Endothelial cell of umbilical vein (primary cell): ENCODE results near the gene SNU13. TPM values are rescaled to one million over a fixed set of nuclear protein-coding genes. Genes with fewer than 3 reads are reported as not detected.

Source experiments
- BruUV-seq: library from RNA; stranded (reverse); fragments of 400-500 nt; replicated peaks from 2 replicates; lab custom pipeline; 2021; lab: Mats Ljungman, UMichigan
- CTCF ChIA-PET: fragments of 300-600, 350-600 bp; sonication (Branson Sonifier 250); formaldehyde crosslinking; loops from one replicate; lab custom pipeline; 2021; ENCODE audit warnings: antibody characterized with exemption, inconsistent platforms; lab: Charles Lee
- POLR2A ChIA-PET: fragments of 300-600, 350-600 bp; sonication (Branson Sonifier 250); formaldehyde crosslinking; loops from one replicate; lab custom pipeline; 2021; ENCODE audit warnings: antibody characterized with exemption, inconsistent platforms; lab: Charles Lee
- DNase-seq: peaks from one replicate; pipeline ENCODE4 v3.0.0-alpha.2; 2011; ENCODE audit warnings: low read depth, low spot score
- FAIRE-seq: peaks from 2 replicates; lab custom pipeline; 2011; peaks lifted over from hg19 to GRCh38; lab: Jason Lieb, UNC
- H2AFZ ChIP-seq: 2 replicates; pipeline ENCODE4 v1.6.0; 2012; ENCODE audit warnings: low read depth, low read length, control low read depth, inconsistent platforms
- H3K27ac ChIP-seq: 2 replicates; pipeline ENCODE4 v1.5.1; 2011; ENCODE audit warnings: low read depth, mild to moderate bottlenecking, control low read depth, low read length, moderate library complexity; ENCODE audit not compliant: insufficient read depth
- H3K27me3 ChIP-seq, 2 experiments: 2 replicates each; pipeline versions ENCODE4 v1.6.0 to v1.6.1; 2011; ENCODE audit warnings: low read length in 2 of 2, mixed read lengths in 1 of 2; ENCODE audit not compliant: control insufficient read depth in 2 of 2, insufficient read depth in 2 of 2
- H3K36me3 ChIP-seq, 2 experiments: 2 replicates in 1 of 2; 3 replicates in 1 of 2; pipeline ENCODE4 v1.5.1; 2011; ENCODE audit warnings: low read length in 2 of 2, mild to moderate bottlenecking in 1 of 2, moderate library complexity in 1 of 2; ENCODE audit not compliant: control insufficient read depth in 2 of 2, insufficient read depth in 2 of 2; ENCODE audit errors: extremely low read depth in 1 of 2
- H3K4me1 ChIP-seq: 3 replicates; pipeline ENCODE4 v1.5.1; 2011; ENCODE audit warnings: mild to moderate bottlenecking, low read length; ENCODE audit not compliant: control insufficient read depth, insufficient read depth; ENCODE audit errors: extremely low read depth
- H3K4me2 ChIP-seq: 2 replicates; pipeline ENCODE4 v1.6.1; 2011; ENCODE audit warnings: low read length, control low read depth, mixed read lengths; ENCODE audit not compliant: insufficient read depth
- H3K4me3 ChIP-seq, 3 experiments: fragments of 200-600 bp in 1 of 3; sonication (generic), shearing (Covaris generic) in 1 of 3; replicated peaks in 1 of 3; 2 replicates each; pipeline ENCODE4 v1.5.1; 2011 to 2016; ENCODE audit warnings: control low read depth in 3 of 3, low read length in 3 of 3, mild to moderate bottlenecking in 2 of 3, inconsistent platforms in 1 of 3, low read depth in 1 of 3, moderate library complexity in 1 of 3; ENCODE audit not compliant: insufficient read depth in 1 of 3
- H3K79me2 ChIP-seq: 2 replicates; pipeline ENCODE4 v1.6.0; 2012; ENCODE audit warnings: low read length, inconsistent platforms; ENCODE audit not compliant: control insufficient read depth, insufficient read depth
- H3K9ac ChIP-seq: replicated peaks from 2 replicates; pipeline ENCODE3; 2011; ENCODE audit warnings: low read length, control low read depth; ENCODE audit not compliant: insufficient read depth; ENCODE audit errors: extremely low read depth
- H3K9me1 ChIP-seq: replicated peaks from 3 replicates; pipeline ENCODE4 v1.6.0; 2011; ENCODE audit warnings: mild to moderate bottlenecking, low read length; ENCODE audit not compliant: control insufficient read depth, insufficient read depth; ENCODE audit errors: extremely low read depth
- H3K9me3 ChIP-seq: replicated peaks from 2 replicates; pipeline ENCODE4 v1.5.1; 2012; ENCODE audit warnings: low read length, inconsistent platforms; ENCODE audit not compliant: control insufficient read depth, insufficient read depth
- H4K20me1 ChIP-seq: replicated peaks from 2 replicates; pipeline ENCODE3; 2011; ENCODE audit warnings: mild to moderate bottlenecking, low read length; ENCODE audit not compliant: control insufficient read depth, insufficient read depth; ENCODE audit errors: extremely low read depth
- CTCF ChIP-seq, 2 donors: IDR thresholded peaks; 1 replicate in 1 of 2; 2 replicates in 1 of 2; pipeline ENCODE4 v1.5.1; 2011; ENCODE audit warnings: low read length in 2 of 2, mild to moderate bottlenecking in 2 of 2, moderate library complexity in 2 of 2, control low read depth in 1 of 2, inconsistent platforms in 1 of 2, low read depth in 1 of 2; ENCODE audit not compliant: insufficient read depth in 1 of 2; ENCODE audit errors: extremely low read depth in 1 of 2
- EZH2 ChIP-seq: IDR thresholded peaks from 2 replicates; pipeline ENCODE4 v1.6.1; 2012; ENCODE audit warnings: borderline replicate concordance, low read depth, mild to moderate bottlenecking, moderate library complexity, low read length, inconsistent platforms; ENCODE audit not compliant: severe bottlenecking
- FOS ChIP-seq: IDR thresholded peaks from 2 replicates; pipeline ENCODE4 v1.6.1; 2011; ENCODE audit warnings: mild to moderate bottlenecking, low read length, moderate library complexity, borderline replicate concordance; ENCODE audit not compliant: insufficient read depth
- GATA2 ChIP-seq: IDR thresholded peaks from 2 replicates; pipeline ENCODE4 v1.7.0; 2011; ENCODE audit warnings: low read depth, mild to moderate bottlenecking, moderate library complexity, mixed read lengths, low read length; ENCODE audit not compliant: insufficient read length, insufficient read depth
- JUN ChIP-seq: IDR thresholded peaks from 2 replicates; pipeline ENCODE4 v1.6.1; 2011; ENCODE audit warnings: borderline replicate concordance, low read depth; ENCODE audit not compliant: insufficient read length, insufficient read depth
- MYC ChIP-seq: IDR thresholded peaks from one replicate; pipeline ENCODE4 v1.6.1; 2011; ENCODE audit warnings: mild to moderate bottlenecking, low read depth, low read length
- POLR2AphosphoS5 ChIP-seq: IDR thresholded peaks from 2 replicates; pipeline ENCODE4 v1.6.1; 2012; ENCODE audit warnings: low read depth, mild to moderate bottlenecking, control low read depth, low read length, moderate library complexity; ENCODE audit not compliant: insufficient read depth
- dilution Hi-C: fragments of 300-500 bp; cut with MboI; formaldehyde crosslinking; loops from one replicate; pipeline ENCODE4 v1.15.0; 2019; ENCODE audit warnings: low sequenced_read_pairs; ENCODE audit not compliant: extremely low pct_ligation_motif_present
- intact Hi-C: fragments of 100-400 bp; cut with micrococcal nuclease; formaldehyde crosslinking; loops from one replicate; pipeline ENCODE4 v1.10.0; 2022
- polyA plus RNA-seq, 4 experiments: library from polyadenylated mRNA; depleted of rRNA in 3 of 4; stranded (reverse) in 3 of 4; unstranded in 1 of 4; fragments of >200 nt; gene quantifications; 2 replicates each; pipeline versions ENCODE4 v1.2.1 to v1.2.3, GENCODE V29; 2011 to 2012; ENCODE audit warnings: missing spikeins in 1 of 4
- total RNA-seq: library from RNA; stranded (reverse); gene quantifications from 2 replicates; pipeline ENCODE4 v1.2.3, GENCODE V29; 2021

The SNU13 gene
- total and polyA plus RNA-seq, 2 donors (not counting 3 experiments of a cell fraction or from before 2014, with no cell fraction given): 138 to 194 TPM

- Histone ChIP-seq H3K27me3 (no peaks in the 10 kb centered on the region), H4K20me1 (no peaks in the 10 kb centered on the region), H3K4me2 (no peak overlapping the region), H2AFZ (no peak overlapping the region), H3K36me3 (peaks cover 34 to 44% of the 10 kb centered on the region in 2 experiments), H3K27ac (no peak overlapping the region), H3K4me1 (no peaks in the 10 kb centered on the region), H3K4me3 (no peak overlapping the region), H3K9me3 (no peaks in the 10 kb centered on the region), H3K9me1 (no peaks in the 10 kb centered on the region), H3K9ac (no peak overlapping the region), H3K79me2 (no peaks in the 10 kb centered on the region)
- TF ChIP-seq EZH2 (no peak), FOS (no peak), JUN (no peak), MYC (no peak), GATA2 (no peak), POLR2AphosphoS5 (no peak), CTCF (IDR thresholded peaks at IDR 0.05; ENCODE audit: extremely low read depth in 1 of 2, insufficient read depth in 1 of 2, low read depth in 1 of 2, low read length in 2 of 2) (no peak)
- intact Hi-C loops: no loop called here
- DNase-seq (no peak), FAIRE-seq (no peak)
- no TSS peak for BruUV-seq
- ChIA-PET CTCF (interaction anchor here (1.0 to 1.4 kb wide), 2 partner anchors 10 to 280 kb away, joined by 3 read pairs; no protein-coding TSS in a partner anchor), POLR2A (no interaction called here)
- dilution Hi-C loops: no loop called here
These were observed 27.6 kb downstream of the SNU13 start for GRCh38 chr22:41661088-41661487.
